Measurements from ENCODE around the gene DIAPH3.

GRCh38 chr13:59696271-59696670, 467.5 kb downstream of the DIAPH3 start:
- TF ChIP-seq EZH2phosphoT487 (IDR thresholded peaks at IDR 0.05; ENCODE audit: borderline replicate concordance) (no peak), CTCF (conservative IDR thresholded peaks at IDR 0.05; ENCODE audit: low read length) (no peak)
